DND-41 (cell line): ENCODE measurements around the gene AIFM1.

Experiments used
- EZH2 ChIP-seq: IDR thresholded peaks from 3 replicates; pipeline ENCODE4 v1.6.1; 2012; ENCODE audit warnings: borderline replicate concordance, low read depth, mild to moderate bottlenecking, moderate library complexity, low read length, inconsistent platforms; ENCODE audit not compliant: severe bottlenecking
- TF ChIP-seq, protein P1 (sequence below): IDR thresholded peaks from 2 replicates; pipeline ENCODE4 v1.5.1; 2012; ENCODE audit warnings: borderline replicate concordance, low read length, moderate library complexity, mild to moderate bottlenecking; ENCODE audit not compliant: poor library complexity, severe bottlenecking; ENCODE audit errors: extremely low read depth

DNA sequence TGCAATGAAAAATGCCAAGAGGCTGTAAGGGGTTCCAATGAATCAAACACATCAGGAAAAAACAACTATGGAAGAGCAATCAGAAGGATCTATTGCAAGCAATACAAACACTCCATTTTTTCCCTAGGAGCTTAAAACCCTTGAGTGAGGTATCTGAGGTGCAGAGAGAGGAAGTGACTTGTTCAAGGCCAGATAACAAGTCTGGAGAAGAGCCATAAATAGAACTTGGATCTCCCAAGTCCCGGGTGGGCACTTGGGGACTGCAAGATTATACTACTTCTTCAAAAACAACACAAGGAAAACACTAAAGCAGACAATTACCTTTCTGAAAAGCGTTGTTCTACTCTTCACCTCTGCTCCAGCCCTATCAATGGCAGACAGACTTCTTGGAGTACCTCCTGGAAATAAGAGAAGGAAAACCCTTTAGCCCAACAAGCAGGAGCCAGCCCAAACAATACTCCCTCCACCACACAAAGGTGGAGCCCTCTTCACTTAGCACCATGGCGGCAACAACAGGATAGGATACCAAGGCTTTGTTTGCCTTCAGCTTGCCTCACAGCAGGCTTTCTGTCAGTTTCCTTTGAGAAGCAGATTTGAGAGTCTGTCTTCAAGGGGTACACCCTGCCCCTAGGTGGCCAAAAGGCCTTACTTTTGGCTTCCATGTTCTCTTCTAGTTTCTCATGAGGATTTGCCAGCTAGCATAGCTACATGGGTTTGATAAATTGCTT is 26.0 kb downstream of the AIFM1 start:
- TF ChIP-seq, protein P1, sequence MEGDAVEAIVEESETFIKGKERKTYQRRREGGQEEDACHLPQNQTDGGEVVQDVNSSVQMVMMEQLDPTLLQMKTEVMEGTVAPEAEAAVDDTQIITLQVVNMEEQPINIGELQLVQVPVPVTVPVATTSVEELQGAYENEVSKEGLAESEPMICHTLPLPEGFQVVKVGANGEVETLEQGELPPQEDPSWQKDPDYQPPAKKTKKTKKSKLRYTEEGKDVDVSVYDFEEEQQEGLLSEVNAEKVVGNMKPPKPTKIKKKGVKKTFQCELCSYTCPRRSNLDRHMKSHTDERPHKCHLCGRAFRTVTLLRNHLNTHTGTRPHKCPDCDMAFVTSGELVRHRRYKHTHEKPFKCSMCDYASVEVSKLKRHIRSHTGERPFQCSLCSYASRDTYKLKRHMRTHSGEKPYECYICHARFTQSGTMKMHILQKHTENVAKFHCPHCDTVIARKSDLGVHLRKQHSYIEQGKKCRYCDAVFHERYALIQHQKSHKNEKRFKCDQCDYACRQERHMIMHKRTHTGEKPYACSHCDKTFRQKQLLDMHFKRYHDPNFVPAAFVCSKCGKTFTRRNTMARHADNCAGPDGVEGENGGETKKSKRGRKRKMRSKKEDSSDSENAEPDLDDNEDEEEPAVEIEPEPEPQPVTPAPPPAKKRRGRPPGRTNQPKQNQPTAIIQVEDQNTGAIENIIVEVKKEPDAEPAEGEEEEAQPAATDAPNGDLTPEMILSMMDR = no peak
- no peak for TF ChIP-seq EZH2
